ENCODE measurements around the gene GRID1. TPM values are rescaled to one million over a fixed set of nuclear protein-coding genes. Genes with fewer than 3 reads are reported as not detected.

Gene GRID1
- total and polyA plus RNA-seq, 9 of the 15 experiments (the other 6 are each of a cell fraction or from before 2014, with no cell fraction given) = 0.01 to 7.2 (median 1.2) TPM

DNA sequence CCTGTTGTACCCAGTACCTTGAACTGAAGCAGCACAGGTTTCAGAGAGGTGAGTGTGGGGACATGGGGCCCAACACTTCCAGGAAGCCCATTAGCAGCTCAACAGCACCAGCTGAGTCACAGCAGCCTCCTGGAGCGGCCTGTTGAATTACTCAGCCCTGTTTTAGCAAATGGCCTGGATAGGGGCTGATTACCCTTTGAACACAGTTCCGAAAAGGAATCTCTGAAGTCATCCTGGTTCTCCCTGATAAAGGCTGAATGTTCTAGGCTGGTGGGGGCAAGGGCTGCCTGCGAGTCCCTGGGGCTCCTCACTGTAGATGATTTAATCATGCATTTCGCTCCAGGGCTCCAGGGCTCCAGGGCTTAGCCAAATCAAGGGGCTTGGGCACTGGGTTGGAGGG is 287.5 kb downstream of the GRID1 start (continued):
- TF ChIP-seq, protein P1, sequence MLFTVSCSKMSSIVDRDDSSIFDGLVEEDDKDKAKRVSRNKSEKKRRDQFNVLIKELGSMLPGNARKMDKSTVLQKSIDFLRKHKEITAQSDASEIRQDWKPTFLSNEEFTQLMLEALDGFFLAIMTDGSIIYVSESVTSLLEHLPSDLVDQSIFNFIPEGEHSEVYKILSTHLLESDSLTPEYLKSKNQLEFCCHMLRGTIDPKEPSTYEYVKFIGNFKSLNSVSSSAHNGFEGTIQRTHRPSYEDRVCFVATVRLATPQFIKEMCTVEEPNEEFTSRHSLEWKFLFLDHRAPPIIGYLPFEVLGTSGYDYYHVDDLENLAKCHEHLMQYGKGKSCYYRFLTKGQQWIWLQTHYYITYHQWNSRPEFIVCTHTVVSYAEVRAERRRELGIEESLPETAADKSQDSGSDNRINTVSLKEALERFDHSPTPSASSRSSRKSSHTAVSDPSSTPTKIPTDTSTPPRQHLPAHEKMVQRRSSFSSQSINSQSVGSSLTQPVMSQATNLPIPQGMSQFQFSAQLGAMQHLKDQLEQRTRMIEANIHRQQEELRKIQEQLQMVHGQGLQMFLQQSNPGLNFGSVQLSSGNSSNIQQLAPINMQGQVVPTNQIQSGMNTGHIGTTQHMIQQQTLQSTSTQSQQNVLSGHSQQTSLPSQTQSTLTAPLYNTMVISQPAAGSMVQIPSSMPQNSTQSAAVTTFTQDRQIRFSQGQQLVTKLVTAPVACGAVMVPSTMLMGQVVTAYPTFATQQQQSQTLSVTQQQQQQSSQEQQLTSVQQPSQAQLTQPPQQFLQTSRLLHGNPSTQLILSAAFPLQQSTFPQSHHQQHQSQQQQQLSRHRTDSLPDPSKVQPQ (CRISPR knock-in tag; IDR thresholded peaks at IDR 0.05; ENCODE audit: borderline replicate concordance) = no peak
- TF ChIP-seq OTX1 (CRISPR knock-in tag; IDR thresholded peaks at IDR 0.05) (no peak), EP300 (IDR thresholded peaks at IDR 0.05; ENCODE audit: low read length) (peak; percentile 84), MEIS2 (IDR thresholded peaks at IDR 0.05; ENCODE audit: partially characterized antibody) (peak; percentile 14), DMBX1 (CRISPR knock-in tag; IDR thresholded peaks at IDR 0.05; ENCODE audit: borderline replicate concordance) (0 out of 2 replicates have a peak, but pooled peaks have one; percentile 57), ZNF174 (CRISPR knock-in tag; IDR thresholded peaks at IDR 0.05) (no peak), SP1 (CRISPR knock-in tag; IDR thresholded peaks at IDR 0.05) (no peak), STAT5B (CRISPR knock-in tag; IDR thresholded peaks at IDR 0.05) (no peak), BRCA1 (IDR thresholded peaks at IDR 0.05) (no peak), BRCA1 (CRISPR knock-in tag; IDR thresholded peaks at IDR 0.05) (no peak), ZNF175 (CRISPR knock-in tag; IDR thresholded peaks at IDR 0.05; ENCODE audit: low read depth) (no peak), ZNF133 (CRISPR knock-in tag; IDR thresholded peaks at IDR 0.05) (no peak), ETV5 (CRISPR knock-in tag; IDR thresholded peaks at IDR 0.05; ENCODE audit: low read depth) (no peak), ZNF512 (tag; IDR thresholded peaks at IDR 0.05) (no peak), THRAP3 (IDR thresholded peaks at IDR 0.05; ENCODE audit: borderline replicate concordance) (no peak), EP400 (IDR thresholded peaks at IDR 0.05) (no peak), CBFA2T2 (conservative IDR thresholded peaks at IDR 0.05) (peak; percentile 91), POLR2A (conservative IDR thresholded peaks at IDR 0.05) (no peak)
- TF ChIP-seq, protein P2, sequence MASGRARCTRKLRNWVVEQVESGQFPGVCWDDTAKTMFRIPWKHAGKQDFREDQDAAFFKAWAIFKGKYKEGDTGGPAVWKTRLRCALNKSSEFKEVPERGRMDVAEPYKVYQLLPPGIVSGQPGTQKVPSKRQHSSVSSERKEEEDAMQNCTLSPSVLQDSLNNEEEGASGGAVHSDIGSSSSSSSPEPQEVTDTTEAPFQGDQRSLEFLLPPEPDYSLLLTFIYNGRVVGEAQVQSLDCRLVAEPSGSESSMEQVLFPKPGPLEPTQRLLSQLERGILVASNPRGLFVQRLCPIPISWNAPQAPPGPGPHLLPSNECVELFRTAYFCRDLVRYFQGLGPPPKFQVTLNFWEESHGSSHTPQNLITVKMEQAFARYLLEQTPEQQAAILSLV (tag; IDR thresholded peaks at IDR 0.05) = no peak
- TF ChIP-seq, protein P3, sequence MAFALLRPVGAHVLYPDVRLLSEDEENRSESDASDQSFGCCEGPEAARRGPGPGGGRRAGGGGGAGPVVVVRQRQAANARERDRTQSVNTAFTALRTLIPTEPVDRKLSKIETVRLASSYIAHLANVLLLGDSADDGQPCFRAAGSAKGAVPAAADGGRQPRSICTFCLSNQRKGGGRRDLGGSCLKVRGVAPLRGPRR (CRISPR knock-in tag; IDR thresholded peaks at IDR 0.05) = no peak
- TF ChIP-seq, protein P4, sequence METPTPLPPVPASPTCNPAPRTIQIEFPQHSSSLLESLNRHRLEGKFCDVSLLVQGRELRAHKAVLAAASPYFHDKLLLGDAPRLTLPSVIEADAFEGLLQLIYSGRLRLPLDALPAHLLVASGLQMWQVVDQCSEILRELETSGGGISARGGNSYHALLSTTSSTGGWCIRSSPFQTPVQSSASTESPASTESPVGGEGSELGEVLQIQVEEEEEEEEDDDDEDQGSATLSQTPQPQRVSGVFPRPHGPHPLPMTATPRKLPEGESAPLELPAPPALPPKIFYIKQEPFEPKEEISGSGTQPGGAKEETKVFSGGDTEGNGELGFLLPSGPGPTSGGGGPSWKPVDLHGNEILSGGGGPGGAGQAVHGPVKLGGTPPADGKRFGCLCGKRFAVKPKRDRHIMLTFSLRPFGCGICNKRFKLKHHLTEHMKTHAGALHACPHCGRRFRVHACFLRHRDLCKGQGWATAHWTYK (CRISPR knock-in tag; IDR thresholded peaks at IDR 0.05) = no peak
- TF ChIP-seq, protein P5, sequence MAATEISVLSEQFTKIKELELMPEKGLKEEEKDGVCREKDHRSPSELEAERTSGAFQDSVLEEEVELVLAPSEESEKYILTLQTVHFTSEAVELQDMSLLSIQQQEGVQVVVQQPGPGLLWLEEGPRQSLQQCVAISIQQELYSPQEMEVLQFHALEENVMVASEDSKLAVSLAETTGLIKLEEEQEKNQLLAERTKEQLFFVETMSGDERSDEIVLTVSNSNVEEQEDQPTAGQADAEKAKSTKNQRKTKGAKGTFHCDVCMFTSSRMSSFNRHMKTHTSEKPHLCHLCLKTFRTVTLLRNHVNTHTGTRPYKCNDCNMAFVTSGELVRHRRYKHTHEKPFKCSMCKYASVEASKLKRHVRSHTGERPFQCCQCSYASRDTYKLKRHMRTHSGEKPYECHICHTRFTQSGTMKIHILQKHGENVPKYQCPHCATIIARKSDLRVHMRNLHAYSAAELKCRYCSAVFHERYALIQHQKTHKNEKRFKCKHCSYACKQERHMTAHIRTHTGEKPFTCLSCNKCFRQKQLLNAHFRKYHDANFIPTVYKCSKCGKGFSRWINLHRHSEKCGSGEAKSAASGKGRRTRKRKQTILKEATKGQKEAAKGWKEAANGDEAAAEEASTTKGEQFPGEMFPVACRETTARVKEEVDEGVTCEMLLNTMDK (IDR thresholded peaks at IDR 0.05; ENCODE audit: borderline replicate concordance, insufficient read depth, low read depth, low read length, poor library complexity, severe bottlenecking) = no peak
